ENCODE results near the gene UFL1. TPM values are rescaled to one million over a fixed set of nuclear protein-coding genes. Genes with fewer than 3 reads are reported as not detected.

UFL1 gene
- total RNA-seq, 1 donor from 2014 or later = 18.0 TPM

DNA sequence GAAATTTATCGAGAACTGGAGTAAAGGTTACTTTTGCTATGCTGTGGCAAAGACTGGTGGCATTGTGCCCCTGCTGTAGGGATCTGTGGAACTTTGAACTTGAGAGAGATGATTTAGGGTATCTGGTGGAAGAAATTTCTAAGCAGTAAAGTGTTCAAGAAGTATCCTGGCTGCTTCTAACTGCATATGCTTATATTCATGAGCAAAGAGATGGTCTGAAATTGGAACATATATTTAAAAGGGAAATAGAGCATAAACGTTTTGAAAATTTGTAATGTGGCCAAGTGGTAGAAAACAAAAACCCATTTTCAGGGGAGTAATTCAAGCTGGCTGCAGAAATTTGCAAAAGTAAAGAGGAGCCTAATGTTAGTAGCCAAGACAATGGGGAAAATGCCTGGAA, 12.3 kb upstream of the UFL1 start:
- no peak overlapping the region for H3K4me3 ChIP-seq (ENCODE audit: low read depth, low read length)
- TF ChIP-seq, protein P1, sequence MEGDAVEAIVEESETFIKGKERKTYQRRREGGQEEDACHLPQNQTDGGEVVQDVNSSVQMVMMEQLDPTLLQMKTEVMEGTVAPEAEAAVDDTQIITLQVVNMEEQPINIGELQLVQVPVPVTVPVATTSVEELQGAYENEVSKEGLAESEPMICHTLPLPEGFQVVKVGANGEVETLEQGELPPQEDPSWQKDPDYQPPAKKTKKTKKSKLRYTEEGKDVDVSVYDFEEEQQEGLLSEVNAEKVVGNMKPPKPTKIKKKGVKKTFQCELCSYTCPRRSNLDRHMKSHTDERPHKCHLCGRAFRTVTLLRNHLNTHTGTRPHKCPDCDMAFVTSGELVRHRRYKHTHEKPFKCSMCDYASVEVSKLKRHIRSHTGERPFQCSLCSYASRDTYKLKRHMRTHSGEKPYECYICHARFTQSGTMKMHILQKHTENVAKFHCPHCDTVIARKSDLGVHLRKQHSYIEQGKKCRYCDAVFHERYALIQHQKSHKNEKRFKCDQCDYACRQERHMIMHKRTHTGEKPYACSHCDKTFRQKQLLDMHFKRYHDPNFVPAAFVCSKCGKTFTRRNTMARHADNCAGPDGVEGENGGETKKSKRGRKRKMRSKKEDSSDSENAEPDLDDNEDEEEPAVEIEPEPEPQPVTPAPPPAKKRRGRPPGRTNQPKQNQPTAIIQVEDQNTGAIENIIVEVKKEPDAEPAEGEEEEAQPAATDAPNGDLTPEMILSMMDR (conservative IDR thresholded peaks at IDR 0.05; ENCODE audit: low read depth, low read length) = no peak
- DNase-seq (ENCODE audit: low read depth) = no peak

DNA sequence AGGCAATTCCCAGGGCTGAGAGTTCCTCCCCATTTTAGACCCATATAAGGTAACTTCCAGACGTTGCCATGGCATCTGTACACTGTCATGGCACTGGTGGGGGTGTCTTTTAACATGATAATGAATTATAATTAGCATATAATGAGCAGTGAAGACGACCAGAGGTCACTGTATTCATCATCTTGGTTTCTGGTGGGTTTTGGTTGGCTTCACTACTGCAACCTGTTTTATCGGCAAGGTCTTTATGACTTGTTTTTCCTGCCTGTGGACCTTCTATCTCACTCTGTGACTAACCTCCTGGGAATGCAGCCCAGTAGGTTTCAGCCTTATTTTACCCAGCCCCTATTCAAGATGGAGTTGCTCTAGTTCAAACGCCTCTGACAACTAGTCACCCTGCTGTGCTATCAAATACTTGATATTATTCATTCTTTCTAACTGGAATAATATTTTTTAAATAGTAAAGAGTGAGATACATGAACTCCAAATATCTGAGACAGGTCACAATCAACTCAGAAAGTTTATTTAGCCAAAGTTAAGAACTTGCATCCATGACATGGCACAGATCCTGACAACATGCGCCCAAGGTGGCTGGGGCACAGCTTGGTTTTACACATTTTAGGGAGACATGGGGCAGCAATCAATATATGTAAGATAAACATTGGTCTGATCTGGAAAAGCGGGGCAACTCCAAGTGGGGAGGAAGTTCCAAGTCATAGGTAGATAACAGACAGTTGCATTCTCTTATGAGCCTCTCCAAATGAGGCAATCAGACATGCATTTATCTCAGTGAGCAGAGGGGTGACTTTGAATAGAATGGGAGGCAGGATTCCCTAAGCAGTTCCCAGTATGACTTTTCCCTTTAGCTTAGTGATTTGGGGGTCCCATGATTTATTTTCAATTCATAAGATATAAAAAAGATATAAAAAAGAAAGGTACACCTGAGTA, 1.2 kb upstream of the UFL1 start:
- peak overlapping the region; percentile 95 for H3K4me3 ChIP-seq (ENCODE audit: low read depth, low read length)
- TF ChIP-seq, protein P1 (conservative IDR thresholded peaks at IDR 0.05; ENCODE audit: low read depth, low read length) = no peak
- DNase-seq (ENCODE audit: low read depth) = no peak

DNA sequence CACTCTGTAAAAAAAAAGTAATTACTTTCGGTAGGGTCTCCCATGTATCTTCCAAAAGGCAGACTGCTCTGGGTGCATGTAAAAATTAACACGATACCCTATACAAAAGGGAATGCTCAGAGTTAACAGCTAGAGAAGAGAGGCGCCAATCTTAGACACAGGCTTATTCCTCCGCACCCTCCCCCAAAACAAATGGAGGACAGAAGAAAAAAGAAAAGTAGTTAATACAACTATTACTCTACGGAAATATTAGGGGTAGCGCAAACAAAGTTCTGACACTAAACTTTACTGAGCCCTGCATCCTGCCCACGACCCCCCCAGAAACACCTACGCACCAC, 331 bp upstream of the UFL1 start:
- peak overlapping the region; percentile 95 for H3K4me3 ChIP-seq (ENCODE audit: low read depth, low read length)
- TF ChIP-seq, protein P1 (conservative IDR thresholded peaks at IDR 0.05; ENCODE audit: low read depth, low read length) = no peak
- no peak for DNase-seq (ENCODE audit: low read depth)

DNA sequence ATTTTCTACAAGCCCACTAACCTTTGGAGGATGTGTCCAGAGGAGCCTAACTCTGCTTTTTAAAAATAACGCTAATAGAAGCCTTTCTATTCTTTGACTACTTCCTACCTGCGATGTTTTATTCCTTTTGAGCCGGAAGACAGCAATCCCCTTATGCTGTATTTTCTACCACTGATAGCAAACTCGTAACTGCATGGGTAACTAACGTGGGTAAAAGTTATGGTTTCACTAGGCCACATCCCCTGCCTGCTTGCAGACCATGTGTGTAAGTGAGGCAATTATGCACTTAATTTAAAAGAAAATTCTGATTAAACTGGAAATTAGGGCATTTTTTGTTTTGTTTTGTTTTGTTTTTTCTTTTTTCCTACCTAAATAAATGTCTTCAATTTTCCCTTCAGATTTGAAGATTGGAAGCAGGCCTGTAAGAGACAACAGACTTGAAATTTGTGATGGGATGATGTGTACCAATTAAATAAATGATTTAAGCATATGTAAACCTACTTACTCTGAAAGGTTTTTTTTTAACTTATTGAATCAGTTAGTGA, 931 bp downstream of the UFL1 start:
- DNase-seq (ENCODE audit: low read depth) = no peak
- TF ChIP-seq, protein P1 (conservative IDR thresholded peaks at IDR 0.05; ENCODE audit: low read depth, low read length) = no peak
- H3K4me3 ChIP-seq (ENCODE audit: low read depth, low read length) = peak overlapping the region; percentile 95

DNA sequence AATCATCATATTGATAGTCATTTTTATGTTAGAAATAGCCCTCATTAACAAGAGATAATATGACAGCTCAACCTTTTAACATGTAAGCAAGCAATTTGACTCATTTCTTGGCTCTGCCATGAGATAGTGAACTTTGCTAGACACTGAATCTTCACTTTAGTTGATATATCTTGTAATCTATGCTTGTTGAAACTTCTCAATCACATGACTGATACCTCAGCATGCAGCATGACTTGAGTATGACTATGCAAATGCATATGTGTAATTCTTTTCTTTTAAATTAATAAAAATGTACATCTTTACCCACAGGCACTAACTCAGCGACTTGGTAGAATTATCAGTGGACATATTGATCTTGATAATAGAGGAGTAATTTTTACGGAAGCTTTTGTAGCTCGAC, 6.6 kb downstream of the UFL1 start:
- TF ChIP-seq, protein P1 (conservative IDR thresholded peaks at IDR 0.05; ENCODE audit: low read depth, low read length) = no peak
- DNase-seq (ENCODE audit: low read depth) = no peak
- no peak overlapping the region for H3K4me3 ChIP-seq (ENCODE audit: low read depth, low read length)

DNA sequence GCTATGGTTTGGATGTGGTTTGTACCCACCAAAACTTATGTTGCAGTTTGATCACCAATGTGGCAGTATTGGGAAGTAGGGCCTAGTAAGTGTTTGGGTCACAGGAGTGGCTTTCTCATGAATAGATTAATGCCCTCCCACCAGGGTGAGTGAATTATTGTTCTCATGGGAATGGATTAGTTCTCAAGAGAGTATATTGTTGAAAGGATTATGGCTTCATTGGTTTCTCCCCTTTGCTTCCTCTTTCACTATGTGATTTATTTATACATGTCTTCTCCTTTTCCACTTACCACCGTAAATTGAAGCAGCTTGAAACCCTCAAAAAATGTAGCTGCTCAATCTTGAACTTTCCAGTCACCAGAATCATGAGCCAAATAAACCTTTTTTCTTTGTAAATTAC, 10.8 kb downstream of the UFL1 start:
- no peak overlapping the region for H3K4me3 ChIP-seq (ENCODE audit: low read depth, low read length)
- TF ChIP-seq, protein P1 (conservative IDR thresholded peaks at IDR 0.05; ENCODE audit: low read depth, low read length) = no peak
- DNase-seq (ENCODE audit: low read depth) = no peak

All from epithelial cell of proximal tubule (primary cell).